GM21619 (cell line): Measurements from ENCODE around the gene CAPN5.

Experiments
- ATAC-seq: cut with Tn5 transposase; IDR thresholded peaks from one replicate; pipeline ENCODE4 v1.9.1; 2021; ENCODE audit not compliant: unreplicated experiment

CAPN5 gene

GRCh38 chr11:77165066-77165465 is 98.3 kb downstream of the CAPN5 start:
- ATAC-seq = no peak

- ATAC-seq = no peak
Observed at GRCh38 chr11:77166021-77166420, 99.2 kb downstream of the CAPN5 start.

GRCh38 chr11:77167111-77167626 is 100.4 kb downstream of the CAPN5 start:
- no peak for ATAC-seq

GRCh38 chr11:77167791-77168190 is 101.0 kb downstream of the CAPN5 start:
- ATAC-seq = no peak

- ATAC-seq = no peak
Observed at GRCh38 chr11:77170107-77170506, 103.3 kb downstream of the CAPN5 start.

GRCh38 chr11:77171254-77171653 is 104.5 kb downstream of the CAPN5 start:
- ATAC-seq = no peak

GRCh38 chr11:77171885-77172665 is 105.3 kb downstream of the CAPN5 start:
- no peak for ATAC-seq

- no peak for ATAC-seq
Observed at GRCh38 chr11:77172666-77172982, 105.9 kb downstream of the CAPN5 start.

- ATAC-seq = no peak
Observed at GRCh38 chr11:77173494-77173893, 106.7 kb downstream of the CAPN5 start.

- ATAC-seq = no peak
Observed at GRCh38 chr11:77174559-77174958, 107.8 kb downstream of the CAPN5 start.

GRCh38 chr11:77175021-77175842 is 108.5 kb downstream of the CAPN5 start:
- no peak for ATAC-seq
